Esophagus muscularis mucosa (tissue), 4 donors: ENCODE results near the gene UGT2B11. TPM values are rescaled to one million over a fixed set of nuclear protein-coding genes. Genes with fewer than 3 reads are reported as not detected.

Experiments
- DNase-seq: peaks from one replicate; pipeline ENCODE4 v3.0.0-alpha.2; 2017; ENCODE audit errors: extremely low spot score
- H3K27ac ChIP-seq, 4 donors: fragments of 200-600 bp; sonication (generic); replicated peaks in 1 of 4; 1 replicate in 3 of 4; 2 replicates in 1 of 4; pipeline ENCODE4 v1.5.1; 2016 to 2019; ENCODE audit warnings: mild to moderate bottlenecking in 1 of 4
- H3K27me3 ChIP-seq, 4 donors: fragments of 200-600 bp; sonication (generic); one replicate each; pipeline versions ENCODE4 v1.5.1 to v1.6.0; 2016 to 2019
- H3K36me3 ChIP-seq, 4 donors: fragments of 200-600 bp; sonication (generic); one replicate each; pipeline ENCODE4 v1.5.1; 2016 to 2019
- H3K4me1 ChIP-seq, 4 donors: fragments of 200-600 bp; sonication (generic); one replicate each; pipeline ENCODE4 v1.5.1; 2016 to 2019
- H3K4me3 ChIP-seq, 4 donors: fragments of 200-600 bp; sonication (generic); 1 replicate in 2 of 4; 2 replicates in 2 of 4; pipeline ENCODE4 v1.5.1; 2016 to 2019; ENCODE audit warnings: mild to moderate bottlenecking in 4 of 4, moderate library complexity in 1 of 4
- H3K9me3 ChIP-seq, 4 donors: fragments of 200-600 bp; sonication (generic); 1 replicate in 3 of 4; 2 replicates in 1 of 4; pipeline ENCODE4 v1.5.1; 2016 to 2019
- EP300 ChIP-seq: sonication (generic); formaldehyde crosslinking; IDR thresholded peaks from one replicate; pipeline ENCODE4 v1.6.1; 2017; ENCODE audit warnings: antibody characterized with exemption
- POLR2A ChIP-seq: fragments of 450-650 bp; IDR thresholded peaks from one replicate; pipeline ENCODE4 v1.6.1; 2017; ENCODE audit warnings: antibody characterized with exemption, moderate library complexity, mild to moderate bottlenecking, low read depth
- POLR2AphosphoS5 ChIP-seq, 2 donors: sonication (generic); formaldehyde crosslinking; IDR thresholded peaks; one replicate each; pipeline ENCODE4 v1.6.1; 2017; ENCODE audit warnings: antibody characterized with exemption in 2 of 2
- WGBS: methylation state at CpG from one replicate; pipeline ENCODE4 v1.1.5; 2018; 5-methylcytosine and 5-hydroxymethylcytosine counted together
- intact Hi-C: fragments of 100-400 bp; cut with DNase I; formaldehyde crosslinking; loops from one replicate; pipeline ENCODE4 v1.15.1; 2023
- total RNA-seq, 4 donors: library from RNA; depleted of rRNA; stranded (reverse); fragments of >200 nt; gene quantifications; one replicate each; pipeline versions ENCODE4 v1.1.0 to v1.2.1, GENCODE V29; 2016
- TF ChIP-seq, protein P1 (sequence below), 3 experiments: fragments of 200-600 bp in 2 of 3; fragments of 450-650 bp in 1 of 3; sonication (generic) in 2 of 3; IDR thresholded peaks; one replicate each; pipeline ENCODE4 v1.5.1; 2017 to 2019; ENCODE audit warnings: antibody characterized with exemption in 3 of 3, mild to moderate bottlenecking in 2 of 3, moderate library complexity in 1 of 3

The UGT2B11 gene
- total RNA-seq, 4 donors from 2014 or later, result not detected

GRCh38 chr4:69154021-69154420, 60.5 kb downstream of the UGT2B11 start:
- intact Hi-C loops, result no loop called here
- Histone ChIP-seq H3K4me3 (no peak overlapping the region), H3K9me3 (no peaks in the 10 kb centered on the region), H3K36me3 (no peaks in the 10 kb centered on the region), H3K27ac (no peak overlapping the region), H3K27me3 (no peaks in the 10 kb centered on the region), H3K4me1 (no peaks in the 10 kb centered on the region)
- DNase-seq, result no peak
- 82% methylated on average over 4 of the region's 4 CpGs for WGBS
- TF ChIP-seq POLR2AphosphoS5 (IDR thresholded peaks at IDR 0.05) (no peak), POLR2A (no peak), EP300 (no peak)
- TF ChIP-seq, protein P1, sequence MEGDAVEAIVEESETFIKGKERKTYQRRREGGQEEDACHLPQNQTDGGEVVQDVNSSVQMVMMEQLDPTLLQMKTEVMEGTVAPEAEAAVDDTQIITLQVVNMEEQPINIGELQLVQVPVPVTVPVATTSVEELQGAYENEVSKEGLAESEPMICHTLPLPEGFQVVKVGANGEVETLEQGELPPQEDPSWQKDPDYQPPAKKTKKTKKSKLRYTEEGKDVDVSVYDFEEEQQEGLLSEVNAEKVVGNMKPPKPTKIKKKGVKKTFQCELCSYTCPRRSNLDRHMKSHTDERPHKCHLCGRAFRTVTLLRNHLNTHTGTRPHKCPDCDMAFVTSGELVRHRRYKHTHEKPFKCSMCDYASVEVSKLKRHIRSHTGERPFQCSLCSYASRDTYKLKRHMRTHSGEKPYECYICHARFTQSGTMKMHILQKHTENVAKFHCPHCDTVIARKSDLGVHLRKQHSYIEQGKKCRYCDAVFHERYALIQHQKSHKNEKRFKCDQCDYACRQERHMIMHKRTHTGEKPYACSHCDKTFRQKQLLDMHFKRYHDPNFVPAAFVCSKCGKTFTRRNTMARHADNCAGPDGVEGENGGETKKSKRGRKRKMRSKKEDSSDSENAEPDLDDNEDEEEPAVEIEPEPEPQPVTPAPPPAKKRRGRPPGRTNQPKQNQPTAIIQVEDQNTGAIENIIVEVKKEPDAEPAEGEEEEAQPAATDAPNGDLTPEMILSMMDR (IDR thresholded peaks at IDR 0.05), result no peak

Other genes starting within 250 kb of the UGT2B11 start
- not detected for gene UGT2B7, start 118.3 kb downstream of the UGT2B11 start, total RNA-seq
- not detected for gene UGT2B28, start 65.7 kb upstream of the UGT2B11 start, total RNA-seq